ENCODE measurements around the gene FAM168A.

Gene FAM168A

GRCh38 chr11:73404506-73405145, 193.3 kb downstream of the FAM168A start (continued):
- TF ChIP-seq TSHZ2 (CRISPR knock-in tag; IDR thresholded peaks at IDR 0.05), result no peak
- no peak for TF ChIP-seq ESRRG (CRISPR knock-in tag; IDR thresholded peaks at IDR 0.05)
- no peak for TF ChIP-seq ZFP30 (CRISPR knock-in tag; IDR thresholded peaks at IDR 0.05)
- TF ChIP-seq ZNF565 (CRISPR knock-in tag; conservative IDR thresholded peaks at IDR 0.05; ENCODE audit: low read depth), result no peak
- TF ChIP-seq BACH2 (CRISPR knock-in tag; IDR thresholded peaks at IDR 0.05; ENCODE audit: borderline replicate concordance), result no peak
- TF ChIP-seq RARB (CRISPR knock-in tag; IDR thresholded peaks at IDR 0.05), result no peak
- no peak for TF ChIP-seq CSDC2 (CRISPR knock-in tag; IDR thresholded peaks at IDR 0.05)
- TF ChIP-seq ZNF8 (CRISPR knock-in tag; IDR thresholded peaks at IDR 0.05), result no peak
- TF ChIP-seq PATZ1 (CRISPR knock-in tag; IDR thresholded peaks at IDR 0.05; ENCODE audit: borderline replicate concordance), result no peak

GRCh38 chr11:73404048-73404447, 193.9 kb downstream of the FAM168A start:
- ATAC-seq, result peak; percentile 89
- TF ChIP-seq CREB5 (CRISPR knock-in tag; IDR thresholded peaks at IDR 0.05; ENCODE audit: low read depth) (no peak), ZNF8 (CRISPR knock-in tag; IDR thresholded peaks at IDR 0.05) (no peak)

GRCh38 chr11:73403541-73403940, 194.4 kb downstream of the FAM168A start:
- ATAC-seq, result no peak

More at GRCh38 chr11:73403541-73403940, 194.4 kb downstream of the FAM168A start:
- TF ChIP-seq ZNF565 (CRISPR knock-in tag; conservative IDR thresholded peaks at IDR 0.05; ENCODE audit: low read depth), result no peak
- no peak for TF ChIP-seq CSRNP3 (CRISPR knock-in tag; IDR thresholded peaks at IDR 0.05)
- no peak for TF ChIP-seq ESRRG (CRISPR knock-in tag; IDR thresholded peaks at IDR 0.05)
- TF ChIP-seq GLIS3 (CRISPR knock-in tag; IDR thresholded peaks at IDR 0.05), result no peak
- no peak for TF ChIP-seq ARNTL (CRISPR knock-in tag; IDR thresholded peaks at IDR 0.05; ENCODE audit: borderline replicate concordance, low read depth)
- TF ChIP-seq POU6F1 (CRISPR knock-in tag; IDR thresholded peaks at IDR 0.05; ENCODE audit: borderline replicate concordance, low read depth), result no peak
- TF ChIP-seq CSDC2 (CRISPR knock-in tag; IDR thresholded peaks at IDR 0.05), result no peak
- TF ChIP-seq ZFP3 (CRISPR knock-in tag; IDR thresholded peaks at IDR 0.05), result no peak
- TF ChIP-seq OSR1 (CRISPR knock-in tag; IDR thresholded peaks at IDR 0.05), result no peak
- TF ChIP-seq PPARA (CRISPR knock-in tag; IDR thresholded peaks at IDR 0.05; ENCODE audit: borderline replicate concordance), result no peak
- no peak for TF ChIP-seq PATZ1 (CRISPR knock-in tag; IDR thresholded peaks at IDR 0.05; ENCODE audit: borderline replicate concordance)
- no peak for TF ChIP-seq ISL1 (CRISPR knock-in tag; IDR thresholded peaks at IDR 0.05)
- no peak for TF ChIP-seq BACH2 (CRISPR knock-in tag; IDR thresholded peaks at IDR 0.05; ENCODE audit: borderline replicate concordance)
- no peak for TF ChIP-seq TCF4 (CRISPR knock-in tag; IDR thresholded peaks at IDR 0.05; ENCODE audit: borderline replicate concordance)
- TF ChIP-seq TSHZ2 (CRISPR knock-in tag; IDR thresholded peaks at IDR 0.05), result no peak
- no peak for TF ChIP-seq ZNF8 (CRISPR knock-in tag; IDR thresholded peaks at IDR 0.05)
- TF ChIP-seq CREB5 (CRISPR knock-in tag; IDR thresholded peaks at IDR 0.05; ENCODE audit: low read depth), result no peak
- TF ChIP-seq TOX (CRISPR knock-in tag; IDR thresholded peaks at IDR 0.05; ENCODE audit: borderline replicate concordance), result no peak
- TF ChIP-seq ZFP30 (CRISPR knock-in tag; IDR thresholded peaks at IDR 0.05), result no peak
